ENCODE results near the gene RAC3. TPM values are rescaled to one million over a fixed set of nuclear protein-coding genes. Genes with fewer than 3 reads are reported as not detected.

The RAC3 gene
- total RNA-seq, 1 experiment from 2014 or later = 120 TPM

GRCh38 chr17:82060614-82061013 lies 29.1 kb downstream of the RAC3 start:
- H3K4me2 ChIP-seq (ENCODE audit: low read length) = no peak overlapping the region
- DNase-seq (ENCODE audit: low read depth, low spot score) (no peak), ATAC-seq (no peak)
- POLR2A ChIA-PET = no interaction called here
- peak overlapping the region; percentile 23; the same call in 1 of the 2 replicates for H3K27ac ChIP-seq (ENCODE audit: low read depth, low read length)
- peaks cover 35% of the 10 kb centered on the region for H3K79me2 ChIP-seq (ENCODE audit: insufficient read depth, low read length)
- no peaks in the 10 kb centered on the region for H3K9me3 ChIP-seq (ENCODE audit: control insufficient read depth in 1 of 2, insufficient read depth in 1 of 2, low read depth in 1 of 2, low read length in 2 of 2)
- no peak overlapping the region for H2AFZ ChIP-seq (ENCODE audit: low read depth, low read length, poor library complexity, severe bottlenecking)
- no peaks in the 10 kb centered on the region for H3K27me3 ChIP-seq (ENCODE audit: insufficient read depth, low read length)
- H3K4me1 ChIP-seq (ENCODE audit: control insufficient read depth in 1 of 2, insufficient read depth in 2 of 2, low read length in 2 of 2) = peaks cover 8 to 19% of the 10 kb centered on the region in 2 experiments; a peak in 3 of 4 replicates
- no TSS peak for BruUV-seq (replicated peaks)
- CTCF ChIA-PET = no interaction called here
- H3K4me3 ChIP-seq (replicated peaks in 1 of 2; ENCODE audit: low read depth in 1 of 2, low read length in 2 of 2) = no peak overlapping the region
- H4K20me1 ChIP-seq (ENCODE audit: insufficient read depth) = no peaks in the 10 kb centered on the region; the same call in 1 of the 2 replicates
- intact Hi-C loops (cut with micrococcal nuclease) = no loop called here
- RAD21 ChIA-PET (ENCODE audit: low non-redundant PET in 1 of 2, low total read pairs in 2 of 2, uncharacterized antibody in 2 of 2, unreplicated experiment in 2 of 2) = no interaction called here
- TF ChIP-seq ATF3 (IDR thresholded peaks at IDR 0.05) (no peak), RAD21 (IDR thresholded peaks at IDR 0.05; ENCODE audit: low read depth) (no peak), YY1 (IDR thresholded peaks at IDR 0.05; ENCODE audit: extremely low read depth, insufficient replicate concordance, low read depth, low read length) (no peak), ZFX (IDR thresholded peaks at IDR 0.05) (no peak), ZBTB33 (IDR thresholded peaks at IDR 0.05; ENCODE audit: extremely low read depth, insufficient replicate concordance, low read length) (no peak), EZH2phosphoT487 (IDR thresholded peaks at IDR 0.05; ENCODE audit: borderline replicate concordance) (no peak), ZNF274 (IDR thresholded peaks at IDR 0.05; ENCODE audit: low read depth, low read length) (no peak), SRF (IDR thresholded peaks at IDR 0.05; ENCODE audit: low read depth) (no peak), SP1 (IDR thresholded peaks at IDR 0.05; ENCODE audit: low read depth) (no peak), CBX3 (IDR thresholded peaks at IDR 0.05; ENCODE audit: low read depth) (no peak), POLR2AphosphoS5 (IDR thresholded peaks at IDR 0.05; ENCODE audit: low read depth, low read length) (no peak), EZH2 (IDR thresholded peaks at IDR 0.05) (no peak), ELF1 (IDR thresholded peaks at IDR 0.05; ENCODE audit: borderline replicate concordance, low read depth) (no peak), POLR2A (IDR thresholded peaks at IDR 0.05; ENCODE audit: borderline replicate concordance, extremely low read depth, insufficient read depth, insufficient read length) (no peak)
- no peak overlapping the region for H3K9ac ChIP-seq (ENCODE audit: low read length)
- H3K36me3 ChIP-seq (ENCODE audit: control insufficient read depth in 1 of 2, insufficient read depth in 2 of 2, low read length in 2 of 2) = peaks cover 19 to 82% of the 10 kb centered on the region in 2 experiments
- H3K9me2 ChIP-seq (ENCODE audit: insufficient read depth) = no peaks in the 10 kb centered on the region
